ENCODE results near the gene BUB1B.
A peak's percentile ranks its signal among the peaks of the same experiment; 100 is the strongest.
"Not testable (repeated sequence)": the region's sequence is repeated elsewhere in the genome, so short reads cannot be mapped to it uniquely, and the experiment has no call there.

BUB1B gene
- total RNA-seq: 0.36 to 2.9 (median 1.7) reads per million in 4 donors

- peak; percentile 80 to 95 (median 88) for DNase-seq
These were observed at the start of gene BUB1B for GRCh38 chr15:40160689-40161688. Gene BUB1B, plus strand, starts transcription at chr15:40161069. Its CDS starts 152 bp downstream, at chr15:40161221.

- no peak for DNase-seq
These were observed 49.0 kb upstream of the BUB1B start for GRCh38 chr15:40111888-40112287.

- DNase-seq: no peak
These were observed 48.1 kb upstream of the BUB1B start for GRCh38 chr15:40112789-40113188.

DNA sequence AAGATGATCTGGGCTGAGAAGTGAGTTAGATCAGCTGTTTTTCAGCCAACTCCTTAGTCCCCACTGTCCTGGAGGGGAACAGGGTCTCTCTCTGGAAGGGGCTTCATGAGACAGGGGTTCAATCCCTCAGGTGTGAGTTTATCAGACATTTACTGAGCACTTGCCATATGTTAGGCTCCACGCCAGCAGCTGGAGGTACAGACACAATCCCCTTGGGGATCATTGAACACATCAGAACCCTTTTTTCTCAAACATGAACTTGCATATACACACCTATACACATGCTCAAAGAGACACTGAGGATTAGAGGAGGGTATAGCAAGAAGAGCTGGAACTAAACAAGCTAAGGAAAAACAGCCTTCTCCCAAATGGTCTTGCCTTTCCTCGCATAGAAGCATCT, 46.7 kb upstream of the BUB1B start:
- DNase-seq: no peak

- not testable (repeated sequence) for DNase-seq
These were observed 45.8 kb upstream of the BUB1B start for GRCh38 chr15:40115106-40115505.

- DNase-seq: peak in 2 of 5 donors; percentile 8 to 89
These were observed 45.2 kb upstream of the BUB1B start for GRCh38 chr15:40115670-40116093.

DNA sequence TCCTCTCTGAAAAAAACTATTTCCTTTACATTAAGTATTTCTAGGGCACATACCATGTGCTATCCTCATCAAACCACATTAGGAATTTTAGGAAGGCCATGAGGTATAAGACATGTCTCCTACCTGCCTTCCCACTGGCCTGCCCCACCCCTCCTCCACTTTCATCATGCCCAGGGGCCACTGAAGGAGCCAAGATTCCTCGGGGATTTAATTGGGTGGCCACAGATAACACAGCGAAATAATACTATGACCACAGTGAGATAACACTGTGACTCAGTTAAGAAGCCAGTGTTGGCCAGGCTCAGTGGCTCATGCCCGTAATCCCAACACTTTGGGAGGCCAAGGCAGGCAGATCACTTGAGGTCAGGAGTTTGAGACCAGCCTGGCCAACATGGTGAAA, 42.4 kb upstream of the BUB1B start:
- no peak for DNase-seq

DNA sequence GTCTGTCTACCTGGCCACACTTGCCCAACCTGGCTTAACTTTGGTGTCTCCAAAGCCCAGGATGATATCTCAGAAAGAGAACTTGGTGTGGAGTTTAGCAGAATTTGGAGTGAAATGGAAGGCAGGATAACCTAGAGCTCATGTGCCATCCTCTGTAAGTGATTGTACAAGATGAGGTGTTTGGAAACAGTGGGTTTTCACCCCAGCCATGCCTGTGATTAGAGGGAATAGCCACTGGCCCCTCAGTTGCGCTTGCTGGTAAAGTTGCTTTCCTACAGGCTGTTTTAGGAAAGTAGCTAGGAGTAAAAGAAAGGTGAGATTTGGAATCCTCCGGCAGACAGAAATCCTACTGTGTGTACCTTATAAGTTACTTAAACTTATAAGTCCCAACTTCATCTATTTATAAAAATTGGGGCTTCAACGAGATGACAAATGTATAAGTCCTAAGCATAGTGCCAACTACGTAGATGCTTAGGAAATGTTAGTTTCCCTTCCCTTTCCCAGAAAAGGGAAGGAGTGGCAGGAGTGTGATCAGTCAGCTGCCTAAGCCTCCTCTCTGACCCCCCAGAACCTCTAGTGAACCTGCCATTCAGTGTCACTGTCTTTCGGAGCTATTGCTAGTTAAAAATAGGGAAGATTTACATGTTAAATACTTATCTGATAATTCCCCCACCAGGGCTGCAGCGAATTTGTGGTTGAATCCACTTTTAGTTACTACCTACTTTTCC, 38.8 kb upstream of the BUB1B start:
- no peak for DNase-seq

DNA sequence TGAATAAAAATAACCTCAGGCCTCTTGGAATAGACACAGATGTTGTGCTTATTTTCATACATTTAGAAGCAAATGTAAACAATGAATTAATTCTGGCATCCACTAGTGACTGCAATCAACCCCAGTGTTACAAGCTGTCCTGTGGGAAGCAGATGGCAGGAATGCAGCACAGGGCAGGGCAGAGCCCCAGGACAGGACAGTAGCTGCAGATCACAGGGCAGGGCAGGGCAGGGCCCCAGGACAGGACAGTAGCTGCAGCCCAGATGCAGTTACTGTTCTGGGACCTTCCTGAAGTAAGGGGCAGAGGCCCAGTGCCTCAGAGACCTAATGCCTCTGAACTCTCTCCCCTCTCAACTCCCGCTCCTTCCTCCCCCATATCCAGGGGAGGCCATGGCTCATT, 37.9 kb upstream of the BUB1B start:
- not testable (repeated sequence) for DNase-seq

DNA sequence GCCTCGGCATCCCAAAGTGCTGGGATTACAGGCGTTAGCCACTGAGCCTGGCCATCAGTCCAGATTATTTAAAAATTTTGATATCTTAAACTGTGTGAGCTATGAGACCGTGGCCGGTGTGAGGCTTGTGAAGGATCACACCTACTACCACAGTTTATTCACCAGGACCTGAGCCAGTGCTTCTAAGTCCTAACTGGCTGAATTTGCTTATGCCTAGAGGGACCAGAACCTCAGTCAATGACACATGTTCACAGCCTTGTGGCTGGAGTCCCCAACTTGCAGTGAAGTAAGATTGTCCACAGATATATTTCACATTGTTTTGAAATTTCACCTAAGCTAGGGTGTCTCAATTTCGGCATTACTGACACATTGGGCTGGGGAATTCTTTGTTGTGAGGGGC, 37.0 kb upstream of the BUB1B start:
- not testable (repeated sequence) for DNase-seq

DNA sequence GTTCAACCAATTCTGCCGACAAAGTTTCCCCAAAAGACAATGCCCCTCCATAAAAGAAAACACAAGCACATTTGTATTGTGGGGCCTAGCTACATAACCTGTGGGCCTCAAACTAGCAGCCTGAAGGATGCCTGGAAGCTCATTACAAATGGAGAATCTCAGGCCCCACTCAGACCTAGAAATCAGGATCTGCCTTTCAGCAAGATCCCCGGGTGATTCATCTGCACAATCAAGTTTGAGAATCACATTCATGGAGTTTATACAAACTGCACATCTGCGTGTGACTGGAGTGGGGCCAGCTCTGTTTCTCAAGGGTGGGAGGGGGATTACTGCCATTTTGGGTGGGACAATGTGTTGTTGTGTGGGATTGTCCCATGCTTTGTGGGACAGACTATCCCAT, 36.5 kb upstream of the BUB1B start:
- not testable (repeated sequence) for DNase-seq

DNA sequence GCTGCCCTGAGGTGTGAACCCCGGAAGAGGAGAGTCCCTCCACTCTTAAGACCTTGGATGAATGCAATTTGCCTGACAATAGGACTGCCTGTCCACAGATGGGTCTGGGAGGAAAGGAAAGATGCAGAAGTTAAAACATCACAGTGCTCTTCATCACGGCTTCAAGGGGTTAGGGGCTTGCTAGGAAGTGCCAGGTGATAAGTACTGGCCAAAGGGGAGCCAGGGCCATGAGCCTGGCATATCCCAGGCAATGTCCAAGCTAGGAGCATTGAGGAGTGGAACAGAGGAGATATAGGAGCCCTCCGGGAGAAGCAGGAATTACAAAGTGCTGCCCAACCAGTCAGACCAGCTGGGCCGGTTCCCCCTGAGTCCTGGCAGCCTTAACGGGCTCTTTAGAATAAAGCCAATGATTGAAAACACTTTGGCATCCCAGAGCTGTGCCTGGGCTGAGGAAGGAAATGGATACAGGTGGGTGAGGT, 36.0 kb upstream of the BUB1B start:
- DNase-seq: not testable (repeated sequence)

DNA sequence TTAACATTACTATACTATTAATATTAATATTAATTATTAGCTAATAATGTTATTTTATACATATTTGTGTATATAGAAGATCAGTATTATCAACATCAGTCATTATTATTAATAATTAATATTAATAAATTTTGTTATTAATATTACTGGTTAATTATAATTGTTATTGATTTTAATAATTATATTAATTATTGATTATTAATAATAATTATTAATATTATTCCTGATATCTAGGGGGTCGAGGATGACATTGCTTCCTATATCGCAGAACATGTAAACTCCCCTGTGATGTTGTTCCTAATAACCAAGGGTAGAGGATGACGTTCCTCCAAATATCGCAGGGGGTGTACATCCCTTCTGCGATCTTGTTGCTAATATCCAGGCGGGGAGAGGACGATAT, 34.9 kb upstream of the BUB1B start:
- no peak for DNase-seq

DNA sequence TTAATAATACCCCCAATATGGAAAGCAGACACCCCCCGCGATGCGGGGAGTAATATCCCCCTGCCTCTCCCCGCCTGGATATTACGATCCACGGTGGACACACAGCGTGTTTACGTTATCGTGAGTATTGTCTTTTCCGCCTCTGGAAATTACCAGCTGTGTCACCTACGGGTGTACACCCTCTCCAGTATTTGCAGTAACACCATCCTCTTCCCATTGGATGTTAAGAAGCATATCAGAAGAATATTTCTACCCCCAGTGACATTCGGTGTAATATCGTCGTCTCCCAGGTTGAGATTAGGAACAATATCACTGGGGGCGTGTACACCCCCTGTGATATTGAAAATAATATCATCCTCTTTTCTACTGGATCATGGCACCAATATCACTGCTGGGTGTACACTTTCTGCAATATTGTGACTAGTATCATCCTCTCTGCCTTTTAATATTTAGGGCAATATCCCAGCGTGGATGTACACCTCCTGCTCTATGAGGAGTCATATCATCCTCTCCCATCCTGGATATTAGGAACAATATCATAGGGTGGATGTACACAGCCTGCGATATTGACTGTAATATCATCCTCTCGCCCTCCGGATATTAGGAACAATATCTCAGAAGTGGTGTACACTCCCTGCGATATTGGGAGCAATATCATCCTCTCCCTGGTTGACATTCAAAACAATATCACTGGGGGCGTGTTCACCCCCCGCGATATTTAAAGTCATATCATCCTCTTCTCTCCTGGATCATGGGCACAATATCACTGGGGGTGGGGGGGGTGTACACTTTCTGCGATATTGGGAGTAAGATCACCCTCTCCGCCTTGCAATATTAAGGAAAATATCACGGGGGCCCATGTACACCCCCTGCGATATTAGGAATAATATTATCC, 31.9 kb upstream of the BUB1B start:
- DNase-seq: peak in 1 of 5 donors; percentile 53

DNA sequence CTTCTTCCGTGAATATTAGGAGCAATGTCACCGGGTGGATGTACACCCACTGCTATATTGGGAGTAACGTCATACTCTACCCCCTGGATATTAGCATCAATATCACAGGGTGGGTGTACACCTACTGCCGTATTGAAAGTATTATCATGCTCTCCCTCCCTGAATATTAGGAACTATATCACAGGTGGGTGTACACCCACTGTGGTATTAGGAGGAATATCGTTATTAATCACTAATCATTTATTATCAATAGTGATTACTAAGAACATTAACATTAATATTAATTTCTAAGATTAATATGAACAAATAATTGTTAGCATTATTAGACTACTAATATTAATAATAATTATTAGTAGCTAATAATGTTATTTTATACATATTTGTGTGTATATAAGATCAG, 30.8 kb upstream of the BUB1B start:
- DNase-seq: no peak

GRCh38 chr15:40130799-40131502, 29.9 kb upstream of the BUB1B start:
- DNase-seq: no peak

DNA sequence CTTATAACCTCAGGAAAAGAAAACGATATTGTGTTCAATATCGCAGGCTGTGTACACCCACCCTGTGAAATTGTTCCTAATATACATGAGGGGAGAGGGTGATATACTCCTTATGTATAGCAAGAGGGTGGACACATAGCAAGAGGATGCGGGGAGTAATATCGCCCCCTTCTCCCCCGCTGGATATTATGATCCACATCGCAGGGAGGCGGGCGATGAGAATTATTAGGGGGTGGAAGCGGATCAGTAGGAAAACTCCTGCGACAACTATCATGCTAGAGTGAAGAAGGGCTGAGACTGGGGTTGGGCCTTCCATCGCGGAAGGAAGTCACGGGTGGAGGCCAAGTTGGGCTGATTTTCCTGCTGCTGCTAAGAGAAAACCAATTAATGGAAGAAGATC, 27.3 kb upstream of the BUB1B start:
- DNase-seq: no peak

DNA sequence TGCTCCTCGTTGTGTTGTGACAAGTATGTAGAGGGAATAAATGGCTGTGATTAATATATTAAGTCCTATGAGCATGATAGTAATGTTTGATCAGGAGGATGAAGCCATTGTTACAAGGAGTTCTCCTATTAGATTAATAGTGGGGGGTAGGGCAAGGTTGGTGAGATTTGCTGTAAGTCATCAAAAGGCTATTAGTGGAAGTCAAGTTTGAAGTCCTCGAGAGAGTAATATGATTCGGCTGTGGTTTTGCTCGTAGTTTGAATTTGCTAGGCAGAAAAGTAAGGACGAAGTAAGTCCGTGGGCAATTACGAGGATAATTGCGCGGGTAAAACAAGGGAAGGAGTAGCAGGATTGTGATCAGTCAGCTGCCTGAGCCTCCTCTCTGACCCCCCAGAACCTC, 26.0 kb upstream of the BUB1B start:
- no peak for DNase-seq

DNA sequence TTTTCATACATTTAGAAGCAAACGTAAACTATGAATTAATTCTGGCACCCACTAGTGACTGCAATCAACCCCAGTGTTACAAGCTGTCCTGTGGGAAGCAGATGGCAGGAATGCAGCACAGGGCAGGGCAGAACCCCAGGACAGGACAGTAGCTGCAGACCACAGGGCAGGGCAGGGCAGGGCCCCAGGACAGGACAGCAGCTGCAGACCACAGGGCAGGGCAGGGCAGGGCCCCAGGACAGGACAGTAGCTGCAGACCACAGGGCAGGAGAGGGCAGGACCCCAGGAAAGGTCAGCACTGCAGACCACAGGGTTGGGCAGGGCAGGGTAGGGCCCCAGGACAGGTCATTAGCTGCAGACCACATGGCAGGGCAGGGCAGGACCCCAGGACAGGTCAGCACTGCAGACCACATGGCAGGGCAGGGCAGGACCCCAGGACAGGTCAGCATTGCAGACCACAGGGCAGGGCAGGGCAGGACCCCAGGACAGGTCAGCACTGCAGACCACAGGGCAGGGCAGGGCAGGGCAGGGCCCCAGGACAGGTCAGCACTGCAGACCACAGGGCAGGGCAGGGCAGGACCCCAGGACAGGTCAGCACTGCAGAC, 24.9 kb upstream of the BUB1B start:
- DNase-seq: not testable (repeated sequence)

GRCh38 chr15:40136470-40137302, 24.2 kb upstream of the BUB1B start:
- DNase-seq: no peak

Measured in T-helper 1 cell (primary cell).